GM18873 (cell line): ENCODE measurements around the gene FNIP1.
"Not testable (repeated sequence)": the region's sequence is repeated elsewhere in the genome, so short reads cannot be mapped to it uniquely, and the experiment has no call there.

Experiments used
- ATAC-seq: cut with Tn5 transposase; IDR thresholded peaks from one replicate; pipeline ENCODE4 v1.9.1; 2021; ENCODE audit warnings: mild to moderate bottlenecking, moderate library complexity, moderate number of reproducible peaks; ENCODE audit not compliant: unreplicated experiment, low FRiP score

The FNIP1 gene

DNA sequence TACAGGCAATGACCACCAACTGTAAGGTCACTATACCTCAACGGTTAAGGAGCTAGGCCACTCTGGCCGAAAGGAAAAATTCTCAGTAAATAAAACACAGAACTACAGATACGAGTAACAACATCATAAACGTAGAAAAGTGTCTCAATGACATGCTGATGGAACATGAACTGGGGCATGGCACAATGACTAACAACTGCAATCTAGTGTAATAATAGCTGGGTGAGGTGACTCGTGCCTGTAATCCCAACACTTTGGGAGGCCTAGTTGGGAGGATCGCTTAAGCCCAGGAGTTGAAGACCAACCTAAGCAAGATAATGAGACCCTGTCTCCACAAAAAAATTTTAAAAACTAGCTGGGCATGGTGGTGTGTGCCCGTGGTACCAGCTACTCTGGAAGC is 152.0 kb downstream of the FNIP1 start:
- no peak for ATAC-seq

DNA sequence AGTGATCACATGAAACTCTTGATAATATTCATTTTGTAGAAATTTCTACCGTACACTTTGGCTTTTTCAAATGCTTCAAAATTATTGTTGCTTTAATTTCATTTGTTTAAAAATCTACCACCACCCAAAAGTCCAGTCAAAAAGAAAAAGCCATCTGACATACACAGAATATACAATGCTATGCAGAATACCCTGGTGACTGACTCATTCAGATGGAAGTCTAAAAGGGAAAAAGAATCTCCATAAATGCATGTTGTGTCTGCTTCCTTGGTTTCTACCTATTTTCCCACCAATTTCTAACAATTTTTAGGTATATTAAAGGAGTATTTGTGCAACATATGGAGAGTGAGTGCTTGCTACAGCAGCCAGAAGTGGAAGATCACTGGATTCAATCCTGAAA is 152.4 kb downstream of the FNIP1 start:
- no peak for ATAC-seq

DNA sequence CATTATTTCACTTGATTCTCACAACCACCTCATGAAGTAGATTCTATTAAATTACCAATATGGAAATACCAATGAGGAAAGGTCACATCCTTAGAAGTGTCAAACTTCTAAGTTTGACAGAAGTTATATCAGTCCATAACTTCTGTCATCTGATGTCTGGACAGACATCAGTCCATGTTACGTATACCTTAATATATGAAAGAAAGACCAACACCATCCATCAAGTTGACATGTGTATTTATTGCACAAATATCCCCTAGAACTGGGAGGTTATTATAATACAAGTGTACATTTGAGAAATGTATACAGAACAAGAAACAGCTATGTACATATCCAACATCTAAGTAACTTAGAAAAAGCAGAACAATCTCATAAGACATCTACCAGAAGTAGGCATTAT is 155.3 kb downstream of the FNIP1 start:
- no peak for ATAC-seq

DNA sequence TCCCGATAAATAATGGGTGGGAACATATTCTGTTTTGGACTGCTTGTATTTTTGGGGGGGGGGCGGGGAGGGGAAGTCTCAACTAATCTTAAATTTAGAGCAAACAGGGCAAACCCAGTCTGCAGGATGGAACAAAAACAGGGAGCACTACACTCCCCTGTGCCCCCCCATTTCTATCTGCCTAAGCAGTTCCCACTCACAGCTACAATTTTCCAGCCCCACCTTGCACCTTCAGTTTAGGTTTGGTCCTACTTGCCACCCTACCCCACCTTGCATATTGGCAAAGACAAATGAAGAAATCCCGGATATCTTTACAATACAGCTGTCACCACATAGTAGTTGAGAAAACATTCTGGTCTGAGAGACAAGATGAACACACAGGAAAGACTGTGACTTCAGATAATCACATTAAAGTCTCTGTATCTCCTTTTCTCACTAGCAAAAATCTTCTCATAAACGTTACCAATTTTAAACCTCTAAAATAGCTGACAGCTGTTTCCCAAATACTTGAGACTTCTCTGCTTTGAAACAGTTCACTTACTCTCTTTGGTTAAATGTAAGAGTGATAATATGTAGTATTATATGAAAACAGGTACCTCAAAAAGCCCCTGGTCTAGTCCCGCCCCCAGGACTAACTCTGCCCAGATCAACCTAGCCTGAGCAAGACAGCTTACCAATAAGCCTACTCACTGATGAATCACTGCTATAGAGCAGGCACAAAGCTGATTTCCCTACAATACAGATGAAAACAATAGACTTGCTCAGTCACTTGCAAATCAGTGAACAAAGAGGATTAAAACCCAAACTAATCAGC is 156.6 kb downstream of the FNIP1 start:
- no peak for ATAC-seq

DNA sequence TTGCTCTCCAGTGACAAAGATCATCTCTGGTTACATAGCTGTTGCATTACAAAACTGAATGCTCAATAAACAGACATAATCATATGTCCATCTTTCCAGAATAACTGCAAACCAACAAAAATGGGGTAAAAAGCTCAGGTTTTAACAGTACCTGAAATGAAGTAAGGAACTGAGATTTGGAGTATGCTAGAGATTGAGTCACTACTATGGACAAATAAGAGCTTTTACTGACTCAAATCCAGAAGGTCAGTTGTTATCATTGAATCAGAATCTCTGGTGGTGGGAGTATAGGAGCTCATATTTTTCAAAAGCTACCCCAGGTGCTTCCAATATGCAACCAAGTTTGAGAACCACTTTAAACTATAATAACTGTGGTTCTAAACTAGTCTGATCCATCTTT is 157.7 kb downstream of the FNIP1 start:
- ATAC-seq, result no peak

DNA sequence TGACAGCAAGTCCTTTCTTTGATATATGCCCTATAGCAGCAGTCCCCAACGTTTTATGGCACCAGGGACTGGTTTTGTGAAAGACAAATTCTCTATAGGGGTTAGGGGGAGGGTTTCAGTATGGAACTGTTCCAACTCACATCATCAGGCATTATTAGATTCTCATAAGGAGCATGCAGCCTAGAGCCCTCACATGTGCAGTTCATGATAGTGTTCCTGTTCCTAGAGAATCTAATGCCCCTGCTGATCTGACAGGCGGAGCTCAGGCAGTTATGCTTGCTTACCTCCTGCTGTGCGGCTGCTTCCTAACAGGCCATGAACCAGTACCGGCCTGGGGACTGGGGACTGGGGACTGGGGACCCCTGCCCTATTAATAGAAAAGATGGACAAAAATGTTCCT is 159.1 kb downstream of the FNIP1 start:
- no peak for ATAC-seq

DNA sequence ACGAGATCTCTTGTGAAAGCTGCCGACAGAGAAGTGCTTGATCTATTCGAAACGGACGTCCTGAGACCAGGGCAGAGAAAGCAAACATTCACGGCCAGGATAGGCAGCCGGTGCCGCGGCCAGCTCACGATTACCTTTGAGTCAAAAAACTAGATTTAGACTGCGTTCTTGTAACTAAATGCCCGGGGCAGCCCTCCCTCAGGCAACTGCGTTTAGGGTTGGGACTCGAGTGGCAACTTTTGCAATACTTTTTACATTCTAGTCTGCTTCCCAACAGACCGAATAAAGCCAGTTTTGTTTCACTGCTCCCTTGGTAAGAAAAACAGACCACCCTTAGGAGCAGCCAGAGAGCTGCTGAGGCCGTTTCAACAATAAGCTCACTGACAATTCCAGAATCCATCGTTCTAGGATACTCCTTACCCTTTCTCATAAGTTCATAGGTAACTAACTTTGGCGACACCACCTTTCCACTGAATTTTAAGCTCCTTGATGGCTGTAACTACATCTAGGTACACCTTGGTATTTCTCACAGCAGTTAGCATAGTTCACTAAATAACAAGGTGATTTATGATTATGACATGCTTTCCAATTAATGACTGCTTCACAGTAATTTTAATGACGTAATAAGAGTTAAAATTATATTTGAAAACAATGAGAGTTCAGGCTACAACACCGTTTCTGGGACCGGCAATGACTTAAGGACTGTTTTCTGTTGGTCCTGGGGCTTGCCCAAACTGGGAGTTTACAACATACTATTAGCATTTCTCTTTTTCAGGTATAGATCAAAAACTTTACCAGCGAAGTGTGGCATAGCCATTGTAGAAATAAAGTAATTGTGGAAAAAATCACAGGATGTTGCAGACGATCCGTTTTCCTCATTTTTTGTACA is 160.9 kb downstream of the FNIP1 start:
- ATAC-seq, result no peak

DNA sequence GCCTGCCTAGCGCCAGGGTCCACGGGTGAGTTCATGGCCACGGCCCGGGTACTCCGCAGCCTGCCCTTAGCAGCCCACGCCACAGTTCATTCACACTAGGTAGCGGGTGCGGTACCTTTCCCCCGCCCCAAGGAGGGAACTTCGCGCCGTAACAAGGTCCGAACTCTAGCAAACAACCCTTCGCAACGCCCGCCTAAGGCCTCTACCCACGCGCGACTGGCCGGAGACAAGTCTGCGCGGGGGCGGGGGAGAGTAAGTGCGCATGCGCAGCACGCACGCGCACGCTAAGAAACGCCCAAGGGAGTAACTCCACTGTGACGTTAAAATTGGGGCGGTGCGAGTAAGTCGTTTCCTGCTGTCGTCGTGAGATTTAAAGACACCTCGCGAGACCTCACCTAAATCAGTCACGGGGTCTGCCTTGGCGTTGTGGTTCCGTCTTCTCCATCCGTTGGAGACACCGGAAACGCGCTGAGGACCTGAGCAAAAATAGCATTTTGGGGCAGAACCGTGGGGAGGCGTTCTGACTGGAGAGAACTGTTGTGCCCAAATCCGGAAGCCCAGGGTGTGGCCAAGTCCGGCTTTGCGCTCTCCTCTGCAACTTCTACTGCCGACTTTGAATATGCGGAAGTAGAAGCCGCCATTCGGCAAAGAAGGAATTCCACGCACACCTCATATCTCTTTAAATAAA is 161.7 kb downstream of the FNIP1 start, which contains the start of gene RAPGEF6:
RAPGEF6 (minus strand) TSS at position 234 of the 688 bp plus-strand sequence; CDS start at position 35, 199 bp downstream.
- ATAC-seq, result peak; percentile 88

DNA sequence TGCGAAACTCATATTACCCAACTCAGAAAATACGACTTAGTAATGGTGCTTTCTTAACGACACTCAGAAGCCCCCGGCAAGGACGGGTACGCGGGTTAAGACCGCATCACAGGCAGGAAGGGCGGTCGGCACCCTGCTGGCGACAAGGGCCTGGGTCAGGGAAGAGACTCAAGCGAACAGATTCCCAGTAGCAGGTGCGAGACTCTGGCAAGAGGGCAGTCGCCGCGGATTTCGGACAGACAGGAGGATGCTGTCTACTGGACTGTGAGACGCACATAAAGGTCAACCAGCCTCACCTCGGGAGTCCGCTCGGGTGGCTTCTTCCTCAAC is 162.2 kb downstream of the FNIP1 start:
- ATAC-seq, result peak; percentile 10

DNA sequence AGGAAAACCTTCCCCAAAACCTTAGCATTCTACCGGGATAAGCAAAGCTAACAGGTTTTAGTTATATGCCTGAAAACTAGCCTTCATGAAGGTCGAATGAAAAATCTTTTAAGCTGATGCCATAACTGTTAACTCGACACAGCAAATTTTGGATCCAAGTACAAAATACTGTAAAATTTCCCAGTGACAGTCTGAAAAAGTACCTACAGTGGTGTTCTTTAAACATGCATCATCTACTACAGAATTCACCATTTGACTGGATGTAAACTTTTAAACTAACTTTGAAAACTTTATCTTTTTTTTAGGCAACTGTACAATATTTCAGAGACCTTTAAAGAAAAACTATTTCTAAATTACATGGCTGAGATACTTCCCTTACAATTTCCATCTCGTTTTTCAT is 162.6 kb downstream of the FNIP1 start:
- ATAC-seq, result no peak

DNA sequence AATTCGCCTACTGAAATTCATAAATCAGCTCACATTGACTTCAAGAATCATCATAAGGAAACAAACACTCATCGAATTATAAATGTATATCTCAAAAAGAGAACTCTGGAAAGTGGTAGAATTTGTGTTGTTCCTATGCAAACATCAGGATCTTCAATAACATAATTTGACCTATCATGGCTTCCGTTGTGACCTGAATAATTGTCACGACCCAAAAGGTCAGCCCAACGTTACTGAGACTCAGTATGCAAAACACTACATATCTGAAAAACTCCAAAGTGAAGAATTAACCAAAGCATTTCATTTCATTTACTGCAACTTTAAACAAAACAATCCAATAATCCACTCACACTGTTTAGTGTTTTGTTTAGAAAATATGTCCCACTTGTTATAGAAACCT is 163.0 kb downstream of the FNIP1 start:
- ATAC-seq, result no peak

DNA sequence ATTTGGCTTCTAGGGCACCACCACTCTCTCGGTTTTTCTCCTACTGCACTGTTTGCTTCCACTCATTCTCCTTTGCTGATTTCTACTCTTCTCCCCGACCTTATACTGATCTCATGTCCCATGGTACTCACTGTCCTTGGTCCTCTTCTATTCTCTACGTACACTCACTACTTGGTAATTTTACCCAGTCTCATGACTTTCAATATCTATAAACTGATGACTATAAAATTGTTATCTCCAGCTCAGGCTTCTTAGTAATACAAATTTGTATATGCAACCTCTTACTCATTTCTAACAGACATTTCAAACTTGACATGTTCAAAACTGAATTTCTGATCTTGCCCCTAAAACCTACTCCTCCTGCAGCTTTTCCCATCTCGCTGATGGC is 165.9 kb downstream of the FNIP1 start:
- ATAC-seq, result no peak

DNA sequence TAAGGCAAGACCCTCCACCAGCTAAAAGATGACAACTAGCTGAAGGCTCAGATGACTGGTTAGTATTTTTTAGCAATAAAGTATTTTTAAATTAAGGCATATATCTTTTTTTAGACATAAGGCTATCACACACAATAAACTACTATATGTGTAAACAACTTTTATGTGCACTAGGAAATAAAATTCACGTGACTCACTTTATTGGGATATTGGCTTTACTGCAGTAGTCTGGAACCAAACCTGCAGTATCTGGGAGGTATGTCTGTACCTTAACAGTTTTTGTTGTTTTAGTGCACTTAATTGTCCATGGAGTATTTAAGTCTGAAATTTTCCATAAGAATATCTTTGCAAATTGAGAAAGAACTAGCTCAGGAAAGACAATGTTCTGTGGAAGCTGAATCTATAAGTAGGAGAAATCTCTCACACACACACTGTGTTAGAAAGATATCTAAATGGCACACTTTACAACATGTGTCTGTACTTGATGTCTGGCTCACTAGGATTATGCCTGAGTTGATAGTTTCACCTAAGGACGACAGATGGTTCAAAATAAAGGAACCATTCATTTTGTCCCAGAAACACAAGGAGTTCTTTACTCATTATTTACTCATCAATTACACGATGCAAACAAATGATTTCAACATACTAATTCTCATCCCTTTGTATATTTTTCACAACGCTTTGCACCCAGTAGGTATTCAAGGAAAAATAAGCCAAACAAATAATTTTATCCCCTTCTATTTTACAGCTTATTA is 166.4 kb downstream of the FNIP1 start:
- ATAC-seq, result no peak

DNA sequence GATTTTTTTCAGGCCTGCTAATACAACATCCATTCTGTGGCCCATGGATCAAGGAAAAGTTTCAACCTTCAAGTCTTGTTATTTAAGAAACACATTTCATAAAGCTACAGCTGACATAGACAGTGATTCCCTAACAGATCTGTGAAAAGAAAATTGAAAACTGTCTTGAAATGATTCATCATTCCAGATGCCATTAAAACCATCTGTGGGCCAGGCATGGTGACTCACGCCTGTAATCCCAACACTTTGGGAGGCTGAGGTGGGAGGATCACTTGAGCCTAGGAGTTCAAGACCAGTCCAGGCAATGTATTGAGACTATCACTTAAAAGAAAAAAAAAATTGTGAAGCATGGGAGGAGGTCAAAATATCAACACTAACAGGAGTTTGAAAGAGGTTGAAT is 167.8 kb downstream of the FNIP1 start:
- ATAC-seq, result no peak

DNA sequence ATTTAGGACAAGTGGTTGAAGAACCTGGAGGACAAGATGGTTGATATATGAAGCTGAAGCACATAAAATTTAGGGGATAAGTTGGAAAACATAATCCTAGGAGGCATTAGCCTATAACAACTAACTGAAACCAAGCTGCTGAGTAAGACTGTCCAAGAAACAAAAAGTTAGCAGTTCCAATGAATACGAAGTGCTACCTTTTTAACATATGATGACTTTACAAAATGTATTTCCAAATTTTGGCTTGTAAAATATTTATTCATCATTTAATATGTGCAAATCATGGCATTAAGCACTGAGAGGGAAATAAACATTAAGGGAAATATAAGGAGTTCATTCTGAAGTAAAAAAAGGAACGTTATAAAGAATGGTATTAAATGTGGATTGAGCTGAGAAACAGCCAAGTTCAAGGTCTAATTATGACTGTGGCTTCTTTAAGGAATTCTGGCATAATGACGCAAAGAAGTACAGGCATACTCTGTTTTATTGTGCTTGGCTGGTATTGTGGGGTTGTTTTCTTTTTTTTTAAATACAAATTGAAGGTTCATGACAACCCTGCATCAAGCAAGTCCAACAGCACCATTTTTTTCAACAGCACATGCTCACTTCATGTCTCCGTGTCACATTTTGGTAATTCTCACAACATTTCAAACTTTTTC is 169.5 kb downstream of the FNIP1 start:
- no peak for ATAC-seq

DNA sequence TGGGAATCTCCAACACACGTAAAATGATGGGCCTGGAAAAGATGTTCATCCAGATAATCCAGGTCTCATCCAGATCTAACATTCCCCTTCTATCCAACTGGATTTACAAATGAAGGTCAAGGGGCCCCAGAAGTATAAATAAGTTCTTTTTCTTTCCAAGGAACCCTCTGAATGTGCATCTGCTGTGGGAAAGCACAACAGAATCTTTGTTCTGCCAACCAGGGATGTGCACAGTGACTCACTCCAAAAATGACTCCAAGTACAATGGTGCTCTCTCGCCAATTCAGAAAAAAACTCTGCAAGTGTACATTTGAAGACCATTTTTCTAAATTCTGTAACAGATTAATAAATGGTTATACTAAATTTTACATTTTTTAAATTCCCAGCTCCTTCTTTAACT is 174.2 kb downstream of the FNIP1 start:
- ATAC-seq, result no peak

DNA sequence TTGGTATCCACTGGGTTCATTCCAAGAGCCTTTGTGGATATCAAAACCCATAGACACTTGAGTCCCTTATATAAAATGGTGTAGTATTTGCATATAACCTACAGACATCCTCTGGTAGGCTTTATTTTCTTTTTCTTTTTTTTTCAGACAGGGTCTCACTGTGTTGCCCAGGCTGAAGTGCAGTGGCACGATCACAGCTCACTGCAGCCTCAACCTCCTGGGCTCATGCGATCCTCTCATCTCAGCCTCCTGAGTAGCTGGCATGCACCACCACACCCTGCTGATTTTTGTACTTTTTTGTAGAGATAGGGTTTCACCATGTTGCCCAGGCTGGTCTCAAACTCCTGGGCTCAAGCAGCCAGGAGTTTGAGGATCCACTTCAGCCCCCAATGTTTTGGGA is 175.7 kb downstream of the FNIP1 start:
- ATAC-seq, result not testable (repeated sequence)

DNA sequence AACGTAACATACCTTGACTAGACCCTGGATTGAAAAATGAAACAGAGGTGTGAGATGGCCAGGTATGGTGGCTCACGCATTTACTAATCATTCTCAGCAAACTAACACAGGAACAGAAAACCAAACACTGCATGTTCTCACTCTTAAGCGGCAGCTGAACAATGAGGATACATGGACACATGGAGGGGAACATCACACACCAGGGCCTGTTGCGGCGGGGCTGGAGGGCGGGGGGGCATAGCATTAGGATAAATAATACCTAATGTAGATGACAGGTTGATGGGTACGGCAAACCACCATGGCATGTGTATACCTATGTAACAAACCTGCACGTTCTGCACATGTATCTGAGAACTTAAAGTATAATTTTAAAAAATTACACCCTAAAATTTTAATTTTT is 177.7 kb downstream of the FNIP1 start:
- no peak for ATAC-seq

DNA sequence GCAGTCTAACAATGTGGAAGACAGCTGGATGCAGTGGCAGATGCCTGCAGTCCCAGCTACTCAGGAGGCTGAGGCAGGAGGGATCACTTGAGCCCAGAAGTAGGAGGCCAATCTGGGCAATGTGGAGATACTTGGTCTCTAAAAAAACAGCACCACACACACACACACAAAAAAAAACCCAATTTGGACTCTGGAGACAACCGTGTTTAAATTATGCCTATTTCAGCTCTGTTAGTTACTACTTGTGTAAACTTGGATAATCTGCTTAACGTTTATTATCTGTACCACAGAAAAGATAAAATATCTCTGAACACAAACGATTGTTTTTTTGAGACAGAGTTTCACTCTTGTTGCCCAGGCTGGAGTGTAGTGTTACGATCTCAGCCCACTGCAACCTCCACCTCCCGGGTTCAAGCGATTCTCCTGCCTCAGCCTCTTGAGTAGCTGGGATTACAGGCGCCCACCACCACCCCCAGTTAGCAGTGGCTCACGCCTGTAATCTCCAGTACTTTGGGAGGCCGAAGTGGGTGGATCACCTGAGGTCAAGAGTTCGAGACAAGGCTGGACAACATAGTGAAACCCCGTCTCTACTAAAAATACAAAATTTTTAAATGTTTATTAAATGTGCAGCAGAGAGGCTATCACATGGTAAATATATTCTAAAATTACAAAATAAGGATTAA is 179.5 kb downstream of the FNIP1 start:
- no peak for ATAC-seq
